HepG2 (cell line): ENCODE data around the gene ACAP1. TPM values are rescaled to one million over a fixed set of nuclear protein-coding genes. Genes with fewer than 3 reads are reported as not detected.
A peak's percentile ranks its signal among the peaks of the same experiment; 100 is the strongest.

ENCODE experiments used
- BATF2 ChIP-seq: sonication (generic); formaldehyde crosslinking; IDR thresholded peaks from 2 replicates; pipeline ENCODE4 v1.8.0; 2022; ENCODE audit warnings: mild to moderate bottlenecking, missing genetic modification reagents, moderate library complexity
- CTCF ChIP-seq: sonication (generic); formaldehyde crosslinking; IDR thresholded peaks from 2 replicates; pipeline ENCODE4 v1.5.0; 2020; ENCODE audit warnings: mild to moderate bottlenecking, missing genetic modification reagents, moderate library complexity
- PCBP1 ChIP-seq: fragments of 200-400 bp; formaldehyde crosslinking; IDR thresholded peaks from 2 replicates; pipeline ENCODE4 v1.6.1; 2017; ENCODE audit warnings: mild to moderate bottlenecking, low read depth, low read length, borderline replicate concordance
- SP140L ChIP-seq: sonication (generic); formaldehyde crosslinking; IDR thresholded peaks from 2 replicates; pipeline ENCODE4 v1.4.0; 2020; ENCODE audit warnings: missing genetic modification reagents, borderline replicate concordance
- THRA ChIP-seq: sonication (generic); formaldehyde crosslinking; IDR thresholded peaks from 2 replicates; pipeline ENCODE4 v1.4.0; 2020; ENCODE audit warnings: missing genetic modification reagents, borderline replicate concordance
- TIGD3 ChIP-seq: sonication (generic); formaldehyde crosslinking; IDR thresholded peaks from 2 replicates; pipeline ENCODE4 v1.5.1; 2020; ENCODE audit warnings: mild to moderate bottlenecking, missing genetic modification reagents, borderline replicate concordance
- TMF1 ChIP-seq: sonication (generic); formaldehyde crosslinking; IDR thresholded peaks from 2 replicates; pipeline ENCODE4 v1.8.1; 2022; ENCODE audit warnings: low read depth, missing genetic modification reagents
- U2AF2 ChIP-seq: fragments of 200-400 bp; formaldehyde crosslinking; IDR thresholded peaks from 2 replicates; pipeline ENCODE4 v1.6.1; 2017; ENCODE audit warnings: low read depth, mild to moderate bottlenecking, low read length
- XRCC5 ChIP-seq: fragments of 200-400 bp; formaldehyde crosslinking; optimal IDR thresholded peaks from 2 replicates; pipeline ENCODE3; 2017; ENCODE audit warnings: mild to moderate bottlenecking, low read length
- ZBTB38 ChIP-seq: sonication (generic); formaldehyde crosslinking; IDR thresholded peaks from 2 replicates; pipeline ENCODE4 v1.5.1; 2020; ENCODE audit warnings: mild to moderate bottlenecking, missing genetic modification reagents
- ZFP91 ChIP-seq: sonication (generic); formaldehyde crosslinking; IDR thresholded peaks from 2 replicates; pipeline ENCODE4 v1.9.0; 2022; ENCODE audit warnings: missing genetic modification reagents, mild to moderate bottlenecking, borderline replicate concordance
- ZNF33B ChIP-seq: sonication (generic); formaldehyde crosslinking; IDR thresholded peaks from 2 replicates; pipeline ENCODE4 v1.5.1; 2020; ENCODE audit warnings: mild to moderate bottlenecking, missing genetic modification reagents
- ZNF512B ChIP-seq: sonication (generic); formaldehyde crosslinking; IDR thresholded peaks from 2 replicates; pipeline ENCODE4 v1.5.1; 2020; ENCODE audit warnings: missing genetic modification reagents, mild to moderate bottlenecking, borderline replicate concordance
- ZNF598 ChIP-seq: sonication (generic); formaldehyde crosslinking; IDR thresholded peaks from 2 replicates; pipeline ENCODE4 v1.5.1; 2020; ENCODE audit warnings: mild to moderate bottlenecking, missing genetic modification reagents, borderline replicate concordance
- ZSCAN21 ChIP-seq: sonication (generic); formaldehyde crosslinking; IDR thresholded peaks from 2 replicates; pipeline ENCODE4 v1.8.0; 2022; ENCODE audit warnings: mild to moderate bottlenecking, missing genetic modification reagents, moderate library complexity, borderline replicate concordance
- polyA plus RNA-seq, 8 experiments: library from polyadenylated mRNA; depleted of rRNA in 3 of 8; stranded (reverse) in 7 of 8; unstranded in 1 of 8; fragments of >200 nt; fragmentation: Illumina TruSeq in 4 of 8; extraction: Trizol in 4 of 8; gene quantifications; 2 replicates each; pipeline versions ENCODE4 v1.2.1 to v1.2.3, GENCODE V29; 2011 to 2016; ENCODE audit warnings: low read depth in 4 of 8, missing spikeins in 1 of 8, mixed read lengths in 1 of 8; ENCODE audit not compliant: insufficient read depth in 1 of 8
- total RNA-seq, 5 experiments: library from RNA; depleted of rRNA; stranded (reverse); fragments of >200 nt; fragmentation: Illumina TruSeq; extraction: Trizol; gene quantifications; 2 replicates each; pipeline ENCODE4 v1.2.3, GENCODE V29; 2016; ENCODE audit warnings: low read depth in 1 of 5

Gene ACAP1
- total and polyA plus RNA-seq, 2 of the 13 experiments (the other 11 are each of a cell fraction or from before 2014, with no cell fraction given): 1.3 to 2.5 TPM

GRCh38 chr17:7323731-7324437 lies 12.4 kb upstream of the ACAP1 start (continued):
- no peak for TF ChIP-seq U2AF2
- peak; percentile 89 for TF ChIP-seq ZBTB38
- peak; percentile 79 for TF ChIP-seq CTCF
- no peak for TF ChIP-seq TIGD3 (CRISPR knock-in tag)
- no peak for TF ChIP-seq ZSCAN21 (CRISPR knock-in tag)
- TF ChIP-seq ZFP91 (CRISPR knock-in tag): peak; percentile 26; the same call in 1 of the 2 replicates
- no peak for TF ChIP-seq BATF2 (CRISPR knock-in tag)
- TF ChIP-seq ZNF598: 0 out of 2 replicates have a peak, but pooled peaks have one; percentile 49
- no peak for TF ChIP-seq THRA (CRISPR knock-in tag)
- TF ChIP-seq PCBP1: 0 out of 2 replicates have a peak, but pooled peaks have one; percentile 47
- no peak for TF ChIP-seq ZNF33B (CRISPR knock-in tag)
- TF ChIP-seq XRCC5: peak; percentile 88
- 0 out of 2 replicates have a peak, but pooled peaks have one; percentile 38 for TF ChIP-seq TMF1
- no peak for TF ChIP-seq SP140L (CRISPR knock-in tag)
- no peak for TF ChIP-seq ZNF512B (CRISPR knock-in tag)
